Endodermal cell (in vitro differentiated cells): Measurements from ENCODE around the gene CNNM1. TPM values are rescaled to one million over a fixed set of nuclear protein-coding genes. Genes with fewer than 3 reads are reported as not detected.

Experiments used
- DNase-seq: peaks from one replicate; pipeline ENCODE4 v3.0.0-alpha.2; 2017
- H3K27ac ChIP-seq: 2 replicates; pipeline ENCODE4 v1.5.1; 2013; ENCODE audit warnings: mild to moderate bottlenecking, low read depth, low read length, moderate library complexity
- H3K27me3 ChIP-seq: 2 replicates; pipeline ENCODE4 v1.6.1; 2013; ENCODE audit warnings: mild to moderate bottlenecking, low read length, moderate library complexity; ENCODE audit not compliant: insufficient read depth, control insufficient read depth, poor library complexity, severe bottlenecking
- H3K36me3 ChIP-seq: 2 replicates; pipeline ENCODE4 v1.7.0; 2013; ENCODE audit warnings: mild to moderate bottlenecking, low read length, moderate library complexity; ENCODE audit not compliant: control insufficient read depth, insufficient read depth
- H3K4me1 ChIP-seq: one replicate; pipeline ENCODE4 v1.7.0; 2013; ENCODE audit warnings: low read length; ENCODE audit not compliant: control insufficient read depth, insufficient read depth
- H3K4me3 ChIP-seq: 2 replicates; pipeline ENCODE4 v1.5.1; 2013; ENCODE audit warnings: mild to moderate bottlenecking, low read length, moderate library complexity
- H3K9ac ChIP-seq: 2 replicates; pipeline ENCODE4 v1.6.1; 2013; ENCODE audit warnings: mild to moderate bottlenecking, low read length, moderate library complexity; ENCODE audit not compliant: poor library complexity, severe bottlenecking; ENCODE audit errors: extremely low read depth
- H3K9me3 ChIP-seq: 2 replicates; pipeline ENCODE4 v1.6.1; 2013; ENCODE audit warnings: mild to moderate bottlenecking, low read length, moderate library complexity; ENCODE audit not compliant: control insufficient read depth
- H3K27ac Mint-ChIP-seq: 2 replicates; pipeline ENCODE4 v1.8.0; 2020; ENCODE audit warnings: mixed read lengths
- H3K27me3 Mint-ChIP-seq: 2 replicates; pipeline ENCODE4 v1.8.0; 2021; ENCODE audit warnings: mild to moderate bottlenecking, mixed read lengths; ENCODE audit not compliant: insufficient read depth
- H3K36me3 Mint-ChIP-seq: 2 replicates; pipeline ENCODE4 v1.8.0; 2020; ENCODE audit warnings: low read depth, mixed read lengths
- H3K4me1 Mint-ChIP-seq: 2 replicates; pipeline ENCODE4 v1.8.0; 2020; ENCODE audit warnings: mixed read lengths
- H3K4me3 Mint-ChIP-seq: 2 replicates; pipeline ENCODE4 v1.8.0; 2020; ENCODE audit warnings: mild to moderate bottlenecking, moderate library complexity, mixed read lengths
- H3K9me3 Mint-ChIP-seq: 2 replicates; pipeline ENCODE4 v1.8.0; 2020; ENCODE audit warnings: mild to moderate bottlenecking, mixed read lengths
- WGBS, 2 experiments: methylation state at CpG; one replicate each; pipeline versions ENCODE4 v1.1.5 to v1.1.7; 2013; ENCODE audit warnings: missing lambda C conversion rate in 2 of 2, mixed read lengths in 1 of 2; ENCODE audit not compliant: insufficient coverage in 1 of 2, insufficient read length in 1 of 2; 5-methylcytosine and 5-hydroxymethylcytosine counted together
- total RNA-seq, 2 donors: library from RNA; stranded (reverse); fragmentation: NEBNext Ultra II Directional in 1 of 2; extraction: Animal tissue kit (Norgen Biotek cat#: 25700) in 1 of 2; gene quantifications; 2 replicates in 1 of 2; 3 replicates in 1 of 2; pipeline ENCODE4 v1.2.1, GENCODE V29; 2021
- TF ChIP-seq, protein P1 (sequence below): fragments of 200-600 bp; sonication (generic); conservative IDR thresholded peaks from 2 replicates; pipeline ENCODE4 v1.5.0; 2021; ENCODE audit warnings: antibody characterized with exemption, mild to moderate bottlenecking

Gene CNNM1
- total RNA-seq, 2 donors from 2014 or later = 2.8 to 3.8 TPM

DNA sequence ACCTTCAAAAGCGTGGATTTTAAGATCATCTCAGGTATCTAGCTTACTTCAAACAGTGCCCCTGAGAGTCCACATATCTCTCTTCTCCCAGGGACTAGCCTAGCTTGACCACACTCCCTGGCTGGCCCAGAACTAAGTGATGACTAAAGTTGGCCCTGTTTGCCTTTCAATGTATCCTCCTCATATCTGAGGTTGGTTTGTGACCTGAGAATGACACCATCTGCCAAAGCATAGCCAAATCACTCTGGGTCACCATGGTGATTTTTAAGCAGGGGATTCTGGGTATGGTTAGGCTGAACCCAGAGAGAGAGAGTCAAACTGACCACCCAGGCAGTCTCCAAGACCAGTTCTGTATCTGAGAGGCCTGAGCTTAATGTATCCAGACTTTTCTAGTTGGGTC is 16.2 kb downstream of the CNNM1 start:
- H3K4me3 Mint-ChIP-seq = no peak overlapping the region
- H3K9me3 ChIP-seq = no peaks in the 10 kb centered on the region
- 87 to 100% methylated on average over 1 of the region's 1 CpG for WGBS, 2 experiments
- H3K4me3 ChIP-seq = no peak overlapping the region
- no peak overlapping the region for H3K27ac ChIP-seq
- H3K27ac Mint-ChIP-seq = no peak overlapping the region
- no peaks in the 10 kb centered on the region for H3K27me3 ChIP-seq
- TF ChIP-seq, protein P1, sequence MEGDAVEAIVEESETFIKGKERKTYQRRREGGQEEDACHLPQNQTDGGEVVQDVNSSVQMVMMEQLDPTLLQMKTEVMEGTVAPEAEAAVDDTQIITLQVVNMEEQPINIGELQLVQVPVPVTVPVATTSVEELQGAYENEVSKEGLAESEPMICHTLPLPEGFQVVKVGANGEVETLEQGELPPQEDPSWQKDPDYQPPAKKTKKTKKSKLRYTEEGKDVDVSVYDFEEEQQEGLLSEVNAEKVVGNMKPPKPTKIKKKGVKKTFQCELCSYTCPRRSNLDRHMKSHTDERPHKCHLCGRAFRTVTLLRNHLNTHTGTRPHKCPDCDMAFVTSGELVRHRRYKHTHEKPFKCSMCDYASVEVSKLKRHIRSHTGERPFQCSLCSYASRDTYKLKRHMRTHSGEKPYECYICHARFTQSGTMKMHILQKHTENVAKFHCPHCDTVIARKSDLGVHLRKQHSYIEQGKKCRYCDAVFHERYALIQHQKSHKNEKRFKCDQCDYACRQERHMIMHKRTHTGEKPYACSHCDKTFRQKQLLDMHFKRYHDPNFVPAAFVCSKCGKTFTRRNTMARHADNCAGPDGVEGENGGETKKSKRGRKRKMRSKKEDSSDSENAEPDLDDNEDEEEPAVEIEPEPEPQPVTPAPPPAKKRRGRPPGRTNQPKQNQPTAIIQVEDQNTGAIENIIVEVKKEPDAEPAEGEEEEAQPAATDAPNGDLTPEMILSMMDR = no peak
- H3K4me1 ChIP-seq = peaks cover 9% of the 10 kb centered on the region
- no peak for DNase-seq
- H3K4me1 Mint-ChIP-seq = peaks cover 24% of the 10 kb centered on the region
- H3K9ac ChIP-seq = no peak overlapping the region
- H3K36me3 ChIP-seq = peaks cover 3% of the 10 kb centered on the region
- H3K36me3 Mint-ChIP-seq = no peaks in the 10 kb centered on the region
- H3K27me3 Mint-ChIP-seq = no peaks in the 10 kb centered on the region
- H3K9me3 Mint-ChIP-seq = no peaks in the 10 kb centered on the region

DNA sequence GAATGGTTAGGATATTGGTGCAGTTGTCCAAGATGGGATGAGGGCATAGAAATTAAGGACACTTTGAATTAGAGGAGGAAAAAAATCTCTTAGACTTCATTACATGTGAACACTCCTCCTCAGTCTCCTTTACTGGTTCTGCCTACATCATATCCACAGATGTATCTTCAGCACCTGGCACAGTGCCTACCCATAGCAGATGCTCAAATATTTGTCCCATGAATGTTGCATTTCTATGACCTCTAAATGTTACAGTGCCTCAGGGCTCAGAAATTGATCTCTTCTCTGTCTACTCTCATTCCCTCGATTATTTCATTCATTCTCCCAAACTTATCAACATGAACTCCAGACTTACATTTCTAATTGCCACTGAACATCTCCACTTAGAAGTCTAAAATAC is 17.1 kb downstream of the CNNM1 start:
- WGBS, 2 experiments = 89 to 90% methylated on average over 1 of the region's 1 CpG
- H3K36me3 ChIP-seq = peaks cover 3% of the 10 kb centered on the region
- TF ChIP-seq, protein P1 = no peak
- no peaks in the 10 kb centered on the region for H3K27me3 ChIP-seq
- no peak for DNase-seq
- peaks cover 9% of the 10 kb centered on the region for H3K4me1 ChIP-seq
- no peak overlapping the region for H3K27ac ChIP-seq
- no peak overlapping the region for H3K27ac Mint-ChIP-seq
- no peaks in the 10 kb centered on the region for H3K27me3 Mint-ChIP-seq
- H3K4me1 Mint-ChIP-seq = peaks cover 24% of the 10 kb centered on the region
- no peaks in the 10 kb centered on the region for H3K9me3 Mint-ChIP-seq
- no peaks in the 10 kb centered on the region for H3K36me3 Mint-ChIP-seq
- H3K9me3 ChIP-seq = no peaks in the 10 kb centered on the region
- no peak overlapping the region for H3K4me3 ChIP-seq
- H3K9ac ChIP-seq = no peak overlapping the region
- H3K4me3 Mint-ChIP-seq = no peak overlapping the region

DNA sequence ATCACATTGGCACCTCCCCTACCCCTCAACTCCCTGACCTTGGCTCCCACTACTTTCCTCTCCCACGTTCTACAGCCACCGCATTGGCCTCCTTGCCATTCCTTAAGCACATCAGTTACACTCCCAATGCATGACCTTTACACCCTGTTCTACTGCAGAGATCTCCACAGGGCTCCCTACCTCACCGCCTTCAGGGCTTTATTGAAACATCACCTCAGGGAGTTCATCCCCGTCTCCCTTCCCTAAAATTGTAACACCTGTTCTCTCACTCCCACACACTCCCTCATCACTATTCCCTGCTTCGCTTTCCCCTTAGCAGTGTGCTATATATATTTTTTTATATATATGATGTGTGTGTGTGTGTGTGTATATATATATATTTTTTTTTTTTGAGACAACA is 18.5 kb downstream of the CNNM1 start:
- no peak for DNase-seq
- Histone ChIP-seq H3K27me3 (no peaks in the 10 kb centered on the region), H3K4me1 (peaks cover 3% of the 10 kb centered on the region), H3K36me3 (peaks cover 3% of the 10 kb centered on the region), H3K9me3 (no peaks in the 10 kb centered on the region), H3K9ac (no peak overlapping the region), H3K27ac (no peak overlapping the region), H3K4me3 (no peak overlapping the region)
- Mint-ChIP-seq H3K27ac (no peak overlapping the region), H3K36me3 (no peaks in the 10 kb centered on the region), H3K27me3 (no peaks in the 10 kb centered on the region), H3K4me3 (no peak overlapping the region), H3K9me3 (no peaks in the 10 kb centered on the region), H3K4me1 (peaks cover 15% of the 10 kb centered on the region)
- TF ChIP-seq, protein P1 = no peak
- 91 to 100% methylated on average over 2 to 4 of the region's 5 CpGs for WGBS, 2 experiments
